GM21619 (cell line): ENCODE results near the gene SH3BGRL2.
"Not testable (repeated sequence)": the region's sequence is repeated elsewhere in the genome, so short reads cannot be mapped to it uniquely, and the experiment has no call there.

ENCODE experiments used
- ATAC-seq: cut with Tn5 transposase; IDR thresholded peaks from one replicate; pipeline ENCODE4 v1.9.1; 2021; ENCODE audit not compliant: unreplicated experiment

Gene SH3BGRL2

DNA sequence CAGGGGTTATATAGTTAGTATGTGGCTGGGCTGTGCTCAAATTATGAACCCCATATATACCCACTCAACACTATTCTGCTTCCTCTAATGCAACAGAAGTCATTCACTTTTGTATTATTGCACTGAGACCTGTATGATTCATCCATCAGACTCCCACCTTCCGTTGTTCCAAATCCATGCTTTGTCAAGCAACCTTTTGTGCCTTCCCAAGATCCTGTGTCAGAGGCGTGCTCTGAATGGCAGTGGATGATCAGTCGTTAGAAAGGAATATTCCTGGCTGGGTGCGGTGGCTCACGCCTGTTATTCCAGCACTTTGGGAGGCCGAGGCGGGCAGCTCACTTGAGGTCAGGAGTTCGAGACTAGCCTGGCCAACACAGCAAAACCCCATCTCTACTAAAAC lies 103.2 kb downstream of the SH3BGRL2 start:
- ATAC-seq = no peak

DNA sequence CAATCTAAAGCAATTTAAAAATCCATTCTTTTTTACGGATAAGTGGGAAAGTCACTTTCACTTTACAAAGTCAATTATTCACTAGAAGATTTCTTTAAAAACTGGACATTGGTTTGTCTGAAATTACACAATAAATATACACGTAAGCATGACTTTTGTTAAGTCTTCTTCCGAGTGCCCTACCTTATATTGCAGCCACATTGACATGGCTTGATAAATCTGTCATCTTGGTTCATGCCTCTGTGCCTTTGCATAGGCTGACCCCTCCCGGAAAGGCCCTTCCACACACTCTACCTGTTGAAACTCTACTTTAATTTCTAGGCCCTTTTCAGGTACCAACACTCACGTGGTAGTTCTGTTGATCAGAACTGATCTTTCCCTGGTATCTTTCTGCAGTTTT lies 104.1 kb downstream of the SH3BGRL2 start:
- no peak for ATAC-seq

DNA sequence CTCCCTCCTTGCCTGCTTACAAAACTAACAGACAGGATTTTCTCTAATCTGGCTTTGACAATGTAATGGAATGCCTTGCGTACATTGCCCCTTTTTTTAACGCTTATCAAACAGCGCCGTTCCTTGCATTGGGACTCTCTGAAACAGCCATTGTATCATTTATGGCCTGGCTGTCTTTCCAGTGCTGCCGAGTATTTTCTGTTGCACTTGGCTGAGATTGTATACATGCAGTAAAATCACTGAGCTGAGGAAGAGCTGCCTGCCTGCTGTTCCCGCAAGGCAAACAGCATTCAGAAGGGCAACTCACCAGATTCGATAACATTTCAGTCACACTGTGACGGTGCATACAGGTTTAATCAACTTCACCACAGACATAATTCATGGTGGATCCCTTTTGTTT lies 106.0 kb downstream of the SH3BGRL2 start:
- no peak for ATAC-seq

DNA sequence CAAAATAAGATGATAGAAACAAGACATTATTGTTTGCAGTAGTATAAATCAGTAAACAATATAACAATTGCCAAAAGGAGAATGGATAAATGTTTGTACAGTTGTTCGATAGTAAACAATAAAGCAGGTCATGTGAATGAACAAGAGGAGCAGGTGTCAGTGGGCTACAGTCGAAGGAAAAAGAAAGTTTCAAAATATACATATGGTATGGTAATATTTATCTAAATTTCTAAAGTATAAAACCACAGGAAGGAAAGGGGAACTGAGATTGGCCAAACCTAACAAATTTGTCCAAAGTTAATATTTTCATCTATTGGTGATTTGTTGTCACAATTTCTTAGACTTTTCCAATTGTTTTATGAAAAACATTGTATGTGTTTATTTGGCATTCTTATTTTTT lies 110.9 kb downstream of the SH3BGRL2 start:
- ATAC-seq = no peak

GRCh38 chr6:79745282-79745681 lies 114.2 kb downstream of the SH3BGRL2 start:
- not testable (repeated sequence) for ATAC-seq

DNA sequence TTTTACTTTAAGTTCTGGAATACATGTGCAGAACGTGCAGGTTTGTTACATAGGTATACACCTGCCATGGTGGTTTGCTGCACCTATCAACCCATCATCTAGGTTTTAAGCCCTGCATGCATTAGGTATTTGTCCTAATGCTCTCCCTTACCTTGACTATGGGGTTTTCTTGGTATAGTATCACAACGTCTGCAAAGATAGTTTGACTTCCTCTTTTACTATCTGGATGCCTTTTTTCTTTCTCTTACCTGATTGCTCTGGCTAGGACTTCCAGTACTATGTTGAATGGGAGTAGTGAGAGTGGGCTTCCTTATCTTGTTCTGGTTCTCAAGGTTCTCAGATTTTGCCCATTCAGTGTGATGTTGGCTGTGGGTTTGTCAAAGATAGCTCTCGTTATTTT lies 115.2 kb downstream of the SH3BGRL2 start:
- ATAC-seq = not testable (repeated sequence)

DNA sequence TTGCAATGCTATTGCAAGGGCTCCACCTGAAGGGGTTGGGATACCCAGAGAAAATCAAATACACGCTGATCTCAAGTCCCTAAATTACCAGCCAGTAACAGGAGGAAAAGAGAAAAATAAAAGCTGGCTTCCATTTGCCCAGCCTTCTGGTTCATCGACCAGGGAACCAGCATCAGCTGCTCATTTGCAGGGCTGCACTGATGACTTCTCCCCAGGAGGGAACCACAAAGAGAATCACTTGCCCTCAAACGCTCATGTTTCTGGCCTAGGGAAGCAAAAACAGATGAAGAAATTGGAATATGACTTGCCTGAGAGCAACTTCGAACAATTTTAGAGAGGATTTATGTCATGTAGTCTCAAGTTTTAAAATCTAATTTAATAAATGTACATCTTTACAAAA lies 119.7 kb downstream of the SH3BGRL2 start:
- ATAC-seq = no peak
